Esophagus muscularis mucosa (tissue), 4 donors: ENCODE results near the gene ANKRD13D. TPM values are rescaled to one million over a fixed set of nuclear protein-coding genes. Genes with fewer than 3 reads are reported as not detected.

Source experiments
- DNase-seq: peaks from one replicate; pipeline ENCODE4 v3.0.0-alpha.2; 2017; ENCODE audit errors: extremely low spot score
- H3K27ac ChIP-seq, 4 donors: fragments of 200-600 bp; sonication (generic); replicated peaks in 1 of 4; 1 replicate in 3 of 4; 2 replicates in 1 of 4; pipeline ENCODE4 v1.5.1; 2016 to 2019; ENCODE audit warnings: mild to moderate bottlenecking in 1 of 4
- H3K27me3 ChIP-seq, 4 donors: fragments of 200-600 bp; sonication (generic); one replicate each; pipeline versions ENCODE4 v1.5.1 to v1.6.0; 2016 to 2019
- H3K36me3 ChIP-seq, 4 donors: fragments of 200-600 bp; sonication (generic); one replicate each; pipeline ENCODE4 v1.5.1; 2016 to 2019
- H3K4me1 ChIP-seq, 4 donors: fragments of 200-600 bp; sonication (generic); one replicate each; pipeline ENCODE4 v1.5.1; 2016 to 2019
- H3K4me3 ChIP-seq, 4 donors: fragments of 200-600 bp; sonication (generic); 1 replicate in 2 of 4; 2 replicates in 2 of 4; pipeline ENCODE4 v1.5.1; 2016 to 2019; ENCODE audit warnings: mild to moderate bottlenecking in 4 of 4, moderate library complexity in 1 of 4
- H3K9me3 ChIP-seq, 4 donors: fragments of 200-600 bp; sonication (generic); 1 replicate in 3 of 4; 2 replicates in 1 of 4; pipeline ENCODE4 v1.5.1; 2016 to 2019
- EP300 ChIP-seq: sonication (generic); formaldehyde crosslinking; IDR thresholded peaks from one replicate; pipeline ENCODE4 v1.6.1; 2017; ENCODE audit warnings: antibody characterized with exemption
- POLR2A ChIP-seq: fragments of 450-650 bp; IDR thresholded peaks from one replicate; pipeline ENCODE4 v1.6.1; 2017; ENCODE audit warnings: antibody characterized with exemption, moderate library complexity, mild to moderate bottlenecking, low read depth
- POLR2AphosphoS5 ChIP-seq, 2 donors: sonication (generic); formaldehyde crosslinking; IDR thresholded peaks; one replicate each; pipeline ENCODE4 v1.6.1; 2017; ENCODE audit warnings: antibody characterized with exemption in 2 of 2
- WGBS: methylation state at CpG from one replicate; pipeline ENCODE4 v1.1.5; 2018; 5-methylcytosine and 5-hydroxymethylcytosine counted together
- intact Hi-C: fragments of 100-400 bp; cut with DNase I; formaldehyde crosslinking; loops from one replicate; pipeline ENCODE4 v1.15.1; 2023
- total RNA-seq, 4 donors: library from RNA; depleted of rRNA; stranded (reverse); fragments of >200 nt; gene quantifications; one replicate each; pipeline versions ENCODE4 v1.1.0 to v1.2.1, GENCODE V29; 2016
- TF ChIP-seq, protein P1 (sequence below), 3 experiments: fragments of 200-600 bp in 2 of 3; fragments of 450-650 bp in 1 of 3; sonication (generic) in 2 of 3; IDR thresholded peaks; one replicate each; pipeline ENCODE4 v1.5.1; 2017 to 2019; ENCODE audit warnings: antibody characterized with exemption in 3 of 3, mild to moderate bottlenecking in 2 of 3, moderate library complexity in 1 of 3

Gene ANKRD13D
- total RNA-seq, 4 donors from 2014 or later, result 27.7 to 53.0 (median 39.5) TPM

GRCh38 chr11:67250059-67251043, 38.8 kb upstream of the ANKRD13D start:
- intact Hi-C loops, result no loop called here
- TF ChIP-seq EP300, result no peak
- no peak for TF ChIP-seq POLR2A
- TF ChIP-seq POLR2AphosphoS5 (IDR thresholded peaks at IDR 0.05), result no peak
- TF ChIP-seq, protein P1, sequence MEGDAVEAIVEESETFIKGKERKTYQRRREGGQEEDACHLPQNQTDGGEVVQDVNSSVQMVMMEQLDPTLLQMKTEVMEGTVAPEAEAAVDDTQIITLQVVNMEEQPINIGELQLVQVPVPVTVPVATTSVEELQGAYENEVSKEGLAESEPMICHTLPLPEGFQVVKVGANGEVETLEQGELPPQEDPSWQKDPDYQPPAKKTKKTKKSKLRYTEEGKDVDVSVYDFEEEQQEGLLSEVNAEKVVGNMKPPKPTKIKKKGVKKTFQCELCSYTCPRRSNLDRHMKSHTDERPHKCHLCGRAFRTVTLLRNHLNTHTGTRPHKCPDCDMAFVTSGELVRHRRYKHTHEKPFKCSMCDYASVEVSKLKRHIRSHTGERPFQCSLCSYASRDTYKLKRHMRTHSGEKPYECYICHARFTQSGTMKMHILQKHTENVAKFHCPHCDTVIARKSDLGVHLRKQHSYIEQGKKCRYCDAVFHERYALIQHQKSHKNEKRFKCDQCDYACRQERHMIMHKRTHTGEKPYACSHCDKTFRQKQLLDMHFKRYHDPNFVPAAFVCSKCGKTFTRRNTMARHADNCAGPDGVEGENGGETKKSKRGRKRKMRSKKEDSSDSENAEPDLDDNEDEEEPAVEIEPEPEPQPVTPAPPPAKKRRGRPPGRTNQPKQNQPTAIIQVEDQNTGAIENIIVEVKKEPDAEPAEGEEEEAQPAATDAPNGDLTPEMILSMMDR (IDR thresholded peaks at IDR 0.05), result no peak
- H3K4me1 ChIP-seq, result peaks cover 3 to 30% (median 23%) of the 10 kb centered on the region in 4 donors
- no peak overlapping the region for H3K4me3 ChIP-seq
- peaks cover 89 to 100% (median 98%) of the 10 kb centered on the region in 4 donors for H3K36me3 ChIP-seq
- no peak for DNase-seq
- no peaks in the 10 kb centered on the region for H3K9me3 ChIP-seq
- WGBS, result 86% methylated on average over 37 of the region's 37 CpGs
- H3K27ac ChIP-seq, result no peak overlapping the region
- H3K27me3 ChIP-seq, result no peaks in the 10 kb centered on the region

- no peak overlapping the region for H3K4me3 ChIP-seq
- TF ChIP-seq POLR2AphosphoS5 (IDR thresholded peaks at IDR 0.05) (no peak), EP300 (no peak), POLR2A (no peak)
- TF ChIP-seq, protein P1 (IDR thresholded peaks at IDR 0.05), result no peak
- intact Hi-C loops, result no loop called here
- peaks cover 82 to 100% (median 98%) of the 10 kb centered on the region in 4 donors for H3K36me3 ChIP-seq
- H3K27me3 ChIP-seq, result no peaks in the 10 kb centered on the region
- H3K4me1 ChIP-seq, result peaks cover 3 to 30% (median 23%) of the 10 kb centered on the region in 4 donors
- no peaks in the 10 kb centered on the region for H3K9me3 ChIP-seq
- WGBS, result 89% methylated on average over 1 of the region's 1 CpG
- DNase-seq, result no peak
- no peak overlapping the region for H3K27ac ChIP-seq
These were observed 37.3 kb upstream of the ANKRD13D start for GRCh38 chr11:67251841-67252240.

DNA sequence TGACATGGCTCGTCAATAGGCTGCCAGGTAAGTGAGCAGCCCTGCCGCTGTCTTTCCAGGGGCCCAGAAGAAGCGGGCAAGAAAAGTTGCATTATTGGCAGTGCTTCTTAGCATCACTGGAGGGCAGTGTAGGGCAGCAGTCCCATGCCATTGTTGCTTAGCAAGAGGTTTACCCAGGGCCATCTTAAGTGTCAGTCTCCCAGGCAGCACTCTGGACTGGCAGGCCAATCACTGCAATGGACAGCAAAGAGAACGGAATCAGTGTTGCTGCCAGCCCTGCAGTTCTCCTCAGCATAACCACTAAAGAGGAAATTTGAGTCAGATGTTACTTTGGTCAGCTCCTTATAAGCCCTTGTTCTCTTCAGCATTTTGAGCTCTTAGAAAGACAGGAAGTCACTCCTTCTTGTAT, 36.3 kb upstream of the ANKRD13D start:
- no peaks in the 10 kb centered on the region for H3K27me3 ChIP-seq
- H3K9me3 ChIP-seq, result no peaks in the 10 kb centered on the region
- WGBS, result 86% methylated on average over 4 of the region's 4 CpGs
- peaks cover 77 to 97% (median 95%) of the 10 kb centered on the region in 4 donors for H3K36me3 ChIP-seq
- peaks cover 3 to 26% (median 21%) of the 10 kb centered on the region in 4 donors for H3K4me1 ChIP-seq
- TF ChIP-seq, protein P1 (IDR thresholded peaks at IDR 0.05), result peak in 1 of 3 experiments; percentile 24
- TF ChIP-seq EP300 (no peak), POLR2A (no peak), POLR2AphosphoS5 (IDR thresholded peaks at IDR 0.05) (peak in 1 of 2 donors; percentile 9)
- intact Hi-C loops, result no loop called here
- DNase-seq, result no peak
- no peak overlapping the region for H3K4me3 ChIP-seq
- H3K27ac ChIP-seq, result peak overlapping the region in 1 of 4 donors; percentile 7

GRCh38 chr11:67253872-67254624, 35.1 kb upstream of the ANKRD13D start:
- intact Hi-C loops, result no loop called here
- no peak overlapping the region for H3K27ac ChIP-seq
- H3K4me1 ChIP-seq, result peaks cover 0 to 14% (median 10%) of the 10 kb centered on the region in 4 donors
- TF ChIP-seq POLR2A, result no peak
- TF ChIP-seq, protein P1 (IDR thresholded peaks at IDR 0.05), result no peak
- no peak for TF ChIP-seq EP300
- no peak for TF ChIP-seq POLR2AphosphoS5 (IDR thresholded peaks at IDR 0.05)
- peaks cover 65 to 89% (median 83%) of the 10 kb centered on the region in 4 donors for H3K36me3 ChIP-seq
- no peaks in the 10 kb centered on the region for H3K27me3 ChIP-seq
- DNase-seq, result no peak
- no peak overlapping the region for H3K4me3 ChIP-seq
- 92% methylated on average over 14 of the region's 14 CpGs for WGBS
- H3K9me3 ChIP-seq, result no peaks in the 10 kb centered on the region
